Left cardiac atrium (tissue), 4 donors: ENCODE measurements around the gene SPAG7. TPM values are rescaled to one million over a fixed set of nuclear protein-coding genes. Genes with fewer than 3 reads are reported as not detected.
A peak's percentile ranks its signal among the peaks of the same experiment; 100 is the strongest.
"Not testable (repeated sequence)": the region's sequence is repeated elsewhere in the genome, so short reads cannot be mapped to it uniquely, and the experiment has no call there.

ENCODE experiments used
- ATAC-seq, 2 donors: fragments of 200-7000 bp; cut with Tn5 transposase; one replicate each; pipeline ENCODE4 v1.9.1; 2020; ENCODE audit warnings: mild to moderate bottlenecking in 2 of 2, moderate library complexity in 2 of 2
- DNase-seq: peaks from one replicate; pipeline ENCODE4 v3.0.0-alpha.2; 2020
- intact Hi-C, 2 donors: fragments of 100-400 bp; cut with DNase I; formaldehyde crosslinking; loops; one replicate each; pipeline versions ENCODE4 v1.14.1 to v1.15.1; 2022 to 2023
- microRNA-seq, 2 donors: library from miRNA; unstranded; fragments of <30 nt; microRNA quantifications; one replicate each; pipeline ENCODE4 v1.2.0, GENCODE V29; 2020
- total RNA-seq, 2 donors: library from RNA; stranded (reverse); fragmentation: NEBNext Ultra II Directional; extraction: Animal tissue kit (Norgen Biotek cat#: 25700); gene quantifications; one replicate each; pipeline ENCODE4 v1.2.1, GENCODE V29; 2021
- donor health status: DM: no; HTN: yes; CAD: no.
- donor health status: DM: no; HTN: yes; CAD: no; lungs with severe emphysema.
- donor health status: DM: yes; HTN: yes; CAD: no.
- donor health status: Dilated cardiomyopathy.

The SPAG7 gene
- total RNA-seq, 2 donors from 2014 or later = 113 to 128 TPM

GRCh38 chr17:4920351-4921048 is 47.1 kb downstream of the SPAG7 start:
- intact Hi-C loops = no loop called here
- ATAC-seq (peak; percentile 12 to 30), DNase-seq (no peak)

DNA sequence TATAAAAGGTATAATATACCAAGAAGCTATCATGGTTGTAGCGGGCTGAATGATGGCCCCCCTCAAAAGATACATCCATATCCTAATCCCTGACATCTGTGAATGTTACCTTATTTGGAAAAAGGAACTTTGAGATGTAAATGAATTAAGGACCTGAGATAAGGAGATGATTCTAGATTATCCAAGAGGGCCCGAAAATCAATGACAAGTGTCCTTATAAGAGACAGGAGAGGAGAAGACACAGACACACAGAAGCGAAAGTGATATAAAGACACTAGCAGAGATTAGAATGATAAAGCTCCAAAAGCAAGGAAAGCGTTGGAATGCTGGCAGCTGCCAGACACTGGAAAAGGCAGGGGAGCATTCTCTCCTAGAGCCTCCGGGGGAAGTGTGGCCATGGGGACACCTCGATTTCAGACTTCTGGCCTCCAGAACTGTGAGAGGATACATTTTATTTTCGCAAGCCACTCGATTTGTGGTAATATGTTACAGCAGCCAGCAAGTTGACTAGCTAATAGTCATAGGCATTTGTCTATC is 48.0 kb downstream of the SPAG7 start:
- DNase-seq (no peak), ATAC-seq (no peak)
- intact Hi-C loops = loop anchor here in 1 of 2 donors (10.0 kb wide), 1 partner anchor 145 kb away; no protein-coding TSS in a partner anchor

DNA sequence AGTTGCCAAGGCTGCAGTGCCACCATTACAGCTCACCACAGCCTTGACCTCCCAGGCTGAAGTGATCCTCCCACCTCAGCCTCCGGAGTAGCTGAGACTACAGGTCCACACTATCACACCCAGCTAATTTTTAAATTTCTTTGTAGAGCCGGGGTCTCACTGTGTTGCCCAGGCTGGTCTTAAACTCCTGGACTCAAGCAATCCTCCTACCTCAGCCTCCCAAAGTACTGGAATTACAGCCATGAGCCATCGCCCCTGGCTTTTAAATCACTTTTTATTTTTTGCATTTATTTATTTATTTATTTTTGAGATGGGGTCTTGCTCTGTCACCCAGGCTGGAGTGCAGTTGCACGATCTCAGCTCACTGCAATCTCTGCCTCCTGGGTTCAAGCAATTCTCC is 53.1 kb downstream of the SPAG7 start:
- intact Hi-C loops = loop anchor here in 1 of 2 donors (10.0 kb wide), 1 partner anchor 150 kb away; no protein-coding TSS in a partner anchor
- not testable (repeated sequence) for ATAC-seq, DNase-seq

DNA sequence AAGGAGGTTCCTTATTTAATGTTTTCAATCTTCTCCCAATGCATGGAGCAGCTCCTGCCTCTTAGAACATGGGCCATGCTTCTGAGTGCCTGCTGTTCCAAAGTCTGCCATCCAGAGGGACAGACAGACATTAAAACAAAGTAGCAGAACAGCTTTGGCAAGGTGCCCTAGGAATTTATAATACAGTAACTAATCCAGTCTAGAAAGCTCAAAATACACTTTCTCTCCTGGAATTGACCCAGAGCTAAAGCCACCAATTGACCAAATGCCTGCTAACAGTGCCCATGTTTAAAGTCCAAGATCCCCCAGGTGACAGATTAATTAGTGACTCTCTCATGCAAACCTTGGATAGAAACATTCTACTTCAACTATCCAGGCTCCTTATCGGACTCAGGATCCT is 53.6 kb downstream of the SPAG7 start:
- intact Hi-C loops = loop anchor here in 1 of 2 donors (10.0 kb wide), 1 partner anchor 151 kb away; no protein-coding TSS in a partner anchor
- ATAC-seq (no peak), DNase-seq (no peak)

Small RNA genes within 50 kb of the gene (microRNA-seq; reads per million reads assigned to microRNA genes)
- gene MIR6864 (0 to 0.60 reads per million in 2 donors), gene MIR6865 (0 to 0.54 reads per million in 2 donors)

Other genes with a start within 250 kb of the SPAG7 start
- gene MED11, start 236.4 kb downstream of the SPAG7 start, total RNA-seq = 10 to 100 TPM; 16.9 to 17.6 TPM
- under 1 TPM; 0.21 to 0.39 TPM for gene ZMYND15, start 228.0 kb downstream of the SPAG7 start, total RNA-seq
- gene CXCL16, start 227.9 kb downstream of the SPAG7 start, total RNA-seq = 1 to 10 TPM; 6.5 to 8.2 TPM
- gene TM4SF5, start 195.9 kb downstream of the SPAG7 start, total RNA-seq = not detected
- 1 to 10 TPM in 1 of 2 donors, under 1 TPM in 1; 0.81 to 1.1 TPM for gene VMO1, start 181.5 kb downstream of the SPAG7 start, total RNA-seq
- gene GLTPD2, start 178.9 kb downstream of the SPAG7 start, total RNA-seq = not detected
- gene PSMB6, start 171.7 kb downstream of the SPAG7 start, total RNA-seq = 100 to 1,000 TPM; 145 to 147 TPM
- 10 to 100 TPM; 14.7 to 14.9 TPM for gene PLD2, start 160.7 kb downstream of the SPAG7 start, total RNA-seq
- 10 to 100 TPM; 40.1 to 42.2 TPM for gene MINK1, start 134.5 kb downstream of the SPAG7 start, total RNA-seq
- gene C17orf107, start 68.3 kb downstream of the SPAG7 start, total RNA-seq = 1 to 10 TPM; 1.3 to 2.3 TPM
- 100 to 1,000 TPM in 1 of 2 donors, 10 to 100 TPM in 1; 36.8 to 118 TPM for gene CHRNE, start 64.7 kb downstream of the SPAG7 start, total RNA-seq
- gene GP1BA, start 35.5 kb downstream of the SPAG7 start, total RNA-seq = under 1 TPM; 0.13 to 0.15 TPM
- gene SLC25A11, start 27.8 kb downstream of the SPAG7 start, total RNA-seq = 100 to 1,000 TPM; 166 to 175 TPM
- gene RNF167, start 27.5 kb downstream of the SPAG7 start, total RNA-seq = 10 to 100 TPM; 76.2 to 95.6 TPM
- 100 to 1,000 TPM; 254 to 303 TPM for gene PFN1, start 19.3 kb downstream of the SPAG7 start, total RNA-seq
- 100 to 1,000 TPM; 149 to 228 TPM for gene ENO3, start 16.7 kb downstream of the SPAG7 start, total RNA-seq
- 10 to 100 TPM; 35.5 to 46.1 TPM for gene CAMTA2, start 19.9 kb upstream of the SPAG7 start, total RNA-seq
- gene INCA1, start 29.7 kb upstream of the SPAG7 start, total RNA-seq = 1 to 10 TPM; 1.8 to 2.6 TPM
- 100 to 1,000 TPM; 405 to 447 TPM for gene KIF1C, start 30.1 kb upstream of the SPAG7 start, total RNA-seq
- under 1 TPM in 1 of 2 donors, not detected in 1; 0.10 TPM for gene SLC52A1, start 67.6 kb upstream of the SPAG7 start, total RNA-seq
- gene ZFP3, start 110.7 kb upstream of the SPAG7 start, total RNA-seq = 10 to 100 TPM in 1 of 2 donors, 1 to 10 TPM in 1; 8.6 to 12.5 TPM
- gene ZNF232, start 144.1 kb upstream of the SPAG7 start, total RNA-seq = 1 to 10 TPM; 5.1 to 5.7 TPM
- under 1 TPM; 0.06 to 0.16 TPM for gene USP6, start 148.2 kb upstream of the SPAG7 start, total RNA-seq
- 1 to 10 TPM; 5.7 to 6.9 TPM for gene ZNF594, start 224.1 kb upstream of the SPAG7 start, total RNA-seq